HG02798 (cell line): ENCODE results near the gene LDLRAD3.

ENCODE experiments used
- ATAC-seq: cut with Tn5 transposase; IDR thresholded peaks from one replicate; pipeline ENCODE4 v1.9.1; 2021; ENCODE audit warnings: mild to moderate bottlenecking; ENCODE audit not compliant: unreplicated experiment, poor library complexity

The LDLRAD3 gene

DNA sequence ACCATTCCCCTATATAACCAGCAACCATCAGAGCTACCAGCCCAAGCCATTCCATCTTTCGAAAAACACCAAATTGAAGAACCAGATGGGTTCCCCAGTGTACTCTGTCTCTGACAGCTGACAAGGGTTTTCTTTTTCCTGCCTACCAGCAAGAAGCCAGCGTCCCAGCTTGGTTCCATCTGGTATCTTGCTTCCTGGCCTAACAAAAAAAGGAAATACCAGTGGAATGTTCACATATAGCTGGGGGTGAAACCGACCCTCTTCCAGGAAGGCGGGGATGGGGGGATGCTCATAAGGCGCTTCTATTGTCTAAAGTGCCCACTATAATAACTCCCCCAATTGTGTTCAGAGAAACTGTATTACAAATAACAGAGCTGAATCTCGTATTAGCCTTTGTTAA lies 172.3 kb downstream of the LDLRAD3 start:
- ATAC-seq: no peak

GRCh38 chr11:36118084-36118483 lies 174.2 kb downstream of the LDLRAD3 start:
- no peak for ATAC-seq

GRCh38 chr11:36119300-36119699 lies 175.4 kb downstream of the LDLRAD3 start:
- no peak for ATAC-seq

DNA sequence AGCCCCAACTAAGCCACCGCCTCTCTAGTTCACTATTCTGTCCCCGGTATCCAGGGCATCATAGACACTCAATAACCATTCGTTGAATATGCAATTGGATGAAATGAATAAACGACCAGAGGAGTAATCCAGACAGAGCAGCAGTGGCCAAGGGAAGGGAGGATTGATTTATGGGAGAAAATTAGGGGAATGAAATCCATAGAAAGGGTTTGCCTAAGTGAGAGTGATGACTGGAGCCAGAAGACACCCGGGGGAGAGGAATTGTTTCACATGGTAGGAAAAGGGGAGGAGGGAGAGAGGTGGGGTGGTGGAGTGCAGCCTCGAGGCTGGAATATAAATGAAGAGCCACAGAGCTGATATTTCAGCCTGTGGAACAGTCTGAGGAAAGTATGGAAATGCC lies 177.2 kb downstream of the LDLRAD3 start:
- ATAC-seq: no peak

DNA sequence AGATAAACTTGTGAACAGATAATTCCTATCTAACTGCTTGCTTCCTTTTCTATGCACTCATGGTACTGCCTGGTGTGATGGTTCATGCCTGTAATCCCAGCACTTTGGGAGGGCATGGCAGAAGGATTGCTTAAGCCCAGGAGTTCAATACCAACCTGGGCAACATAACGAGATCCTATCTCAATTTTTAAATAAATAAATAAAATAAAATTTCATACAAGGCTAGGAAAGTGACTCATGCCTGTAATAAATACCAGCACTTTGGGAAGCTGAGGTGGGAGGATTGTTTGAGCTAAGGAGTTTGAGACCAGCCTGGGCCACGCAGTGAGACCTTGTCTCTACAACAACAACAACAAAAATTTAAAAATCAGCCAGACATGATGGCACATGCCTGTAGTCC lies 178.8 kb downstream of the LDLRAD3 start:
- ATAC-seq: no peak

DNA sequence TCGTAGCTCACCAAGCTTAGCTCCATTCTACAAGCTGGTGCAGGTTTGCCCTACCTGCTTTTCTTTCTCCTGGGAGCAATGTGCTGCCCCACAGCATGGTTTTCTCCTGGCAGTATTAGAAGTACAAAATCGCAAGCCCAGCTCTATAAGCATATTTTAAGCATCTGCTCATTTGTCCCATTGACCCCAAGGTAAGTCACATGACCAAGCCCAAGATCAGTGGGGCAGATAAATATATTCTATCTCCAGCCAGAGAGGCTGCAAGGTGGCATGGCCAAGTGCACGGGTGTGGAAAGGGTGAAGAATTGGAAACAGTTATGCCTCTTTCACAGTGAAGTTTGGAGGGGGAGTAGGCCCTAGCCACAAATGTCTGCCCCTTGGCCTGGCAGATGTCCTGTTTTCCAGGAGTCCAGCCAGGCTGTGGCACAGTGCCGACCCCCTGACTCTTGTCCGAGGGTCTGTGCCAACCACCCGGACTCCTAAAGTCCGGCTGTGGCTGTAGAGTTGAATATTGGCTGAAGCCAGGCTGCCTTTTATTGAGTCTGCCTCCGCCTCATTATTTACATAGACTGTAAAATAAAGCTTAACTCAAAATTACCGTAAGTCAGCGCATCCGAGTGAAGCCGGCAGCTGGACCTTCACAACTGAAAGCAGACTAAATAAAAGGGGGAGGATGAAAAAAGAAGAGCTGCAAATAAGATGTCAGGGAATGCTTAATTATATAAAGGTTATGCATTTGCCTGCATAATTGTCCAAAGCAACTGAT lies 179.7 kb downstream of the LDLRAD3 start:
- ATAC-seq: no peak

DNA sequence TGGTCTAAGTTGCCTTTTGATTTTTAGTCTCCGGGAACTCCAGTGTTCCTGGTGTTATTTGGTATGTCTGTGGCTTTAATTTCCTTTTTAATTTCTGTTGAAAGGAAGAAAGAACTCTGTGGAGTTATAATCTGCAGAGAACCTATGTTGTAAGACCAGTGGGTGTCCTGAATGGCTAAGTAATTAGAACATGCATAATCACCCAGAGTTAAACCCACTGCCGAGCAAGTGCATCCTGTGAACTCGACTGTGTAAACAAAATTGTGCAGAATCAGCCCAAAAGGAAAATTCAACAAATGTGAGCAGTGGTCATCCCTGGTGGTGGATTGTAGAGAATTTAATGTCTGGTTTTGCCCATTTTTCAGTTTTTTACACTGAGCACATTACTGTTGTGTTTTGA lies 182.8 kb downstream of the LDLRAD3 start:
- ATAC-seq: no peak

GRCh38 chr11:36127550-36127949 lies 183.7 kb downstream of the LDLRAD3 start:
- no peak for ATAC-seq

- ATAC-seq: no peak
Observed at GRCh38 chr11:36129955-36130354, 186.1 kb downstream of the LDLRAD3 start.

GRCh38 chr11:36130401-36130800 lies 186.5 kb downstream of the LDLRAD3 start:
- ATAC-seq: no peak

GRCh38 chr11:36131721-36132397 lies 188.0 kb downstream of the LDLRAD3 start:
- no peak for ATAC-seq

GRCh38 chr11:36132940-36133339 lies 189.1 kb downstream of the LDLRAD3 start:
- no peak for ATAC-seq

GRCh38 chr11:36135076-36135475 lies 191.2 kb downstream of the LDLRAD3 start:
- ATAC-seq: no peak

- no peak for ATAC-seq
Observed at GRCh38 chr11:36139767-36140166, 195.9 kb downstream of the LDLRAD3 start.

- ATAC-seq: no peak
Observed at GRCh38 chr11:36141196-36141953, 197.5 kb downstream of the LDLRAD3 start.

DNA sequence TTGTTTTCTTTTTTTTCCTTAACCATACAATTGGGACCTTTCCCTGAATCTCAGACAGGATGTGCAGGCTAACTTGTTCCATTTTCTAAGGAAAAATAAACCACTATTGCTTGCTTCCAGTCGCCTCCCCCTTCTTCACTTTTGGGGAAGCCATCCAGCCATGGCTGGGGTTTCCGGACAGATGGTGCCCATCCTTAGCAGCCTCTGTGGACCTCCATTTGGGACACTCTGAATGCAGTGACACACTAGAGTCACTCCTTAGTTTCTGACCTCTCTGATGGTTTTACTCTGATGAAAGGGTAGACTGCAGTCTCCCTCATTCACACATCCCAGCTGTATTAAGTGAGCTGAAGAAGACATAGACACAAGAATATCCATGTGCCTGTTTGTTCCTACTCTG lies 198.1 kb downstream of the LDLRAD3 start:
- no peak for ATAC-seq

DNA sequence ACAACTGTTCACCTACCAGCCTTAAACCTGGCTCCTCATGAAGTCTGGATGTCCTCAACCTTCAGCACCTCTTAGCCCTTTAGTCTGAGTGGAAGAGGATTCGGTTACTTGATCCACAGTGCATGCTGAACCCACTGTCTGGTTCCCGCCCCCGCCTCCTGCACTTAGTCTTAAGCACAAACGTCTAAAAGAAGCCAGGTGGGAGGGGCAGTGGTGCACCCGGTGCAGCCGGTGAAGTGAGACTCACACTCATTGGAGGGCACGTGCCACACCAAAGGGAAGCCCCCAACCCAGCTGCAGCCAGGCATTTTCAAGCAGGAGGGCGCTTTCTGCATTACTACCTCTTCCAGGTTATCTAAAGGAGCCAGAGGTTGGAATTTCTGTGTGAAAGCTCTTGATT lies 198.6 kb downstream of the LDLRAD3 start:
- no peak for ATAC-seq

DNA sequence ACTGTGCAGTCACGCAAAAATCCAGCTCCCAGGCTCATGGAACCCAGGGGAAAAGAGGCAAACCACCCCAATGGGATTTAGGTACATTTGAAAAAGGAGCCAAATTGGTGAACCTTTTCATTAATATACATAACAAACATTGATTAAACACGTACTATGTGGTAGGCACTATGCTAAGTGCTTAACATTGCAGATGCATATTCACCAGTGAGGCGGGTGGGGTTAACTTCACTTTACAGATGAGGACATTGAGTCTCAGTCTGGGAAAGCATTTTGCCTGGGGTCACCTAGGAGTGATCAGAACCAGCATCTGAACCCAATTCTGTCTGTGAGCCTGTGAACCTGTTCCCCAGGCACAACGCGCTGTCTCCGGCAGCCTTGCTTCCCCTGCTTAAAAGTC lies 199.0 kb downstream of the LDLRAD3 start:
- no peak for ATAC-seq

GRCh38 chr11:36146437-36146836 lies 202.6 kb downstream of the LDLRAD3 start:
- ATAC-seq: no peak

DNA sequence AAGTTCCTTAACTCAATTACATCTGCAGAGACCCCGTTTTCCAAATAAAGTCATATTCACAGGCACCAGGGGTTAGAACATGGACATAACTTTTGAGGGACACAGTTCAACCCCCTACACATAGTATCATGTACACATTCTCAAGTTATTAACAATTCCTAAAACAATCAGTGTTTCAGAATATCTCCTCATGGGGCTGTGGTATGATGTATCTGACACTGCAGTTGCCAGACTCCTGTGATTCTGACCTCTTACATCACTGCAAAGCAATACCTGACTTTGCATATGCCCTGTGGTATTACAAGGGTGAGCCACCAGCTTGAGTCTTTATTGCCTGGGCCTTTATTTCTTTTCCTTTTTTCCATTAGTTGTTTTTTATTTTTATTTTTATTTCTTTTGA lies 203.6 kb downstream of the LDLRAD3 start:
- ATAC-seq: no peak

- no peak for ATAC-seq
Observed at GRCh38 chr11:36148701-36149100, 204.8 kb downstream of the LDLRAD3 start.
